ENCODE results near the gene DTX1. TPM values are rescaled to one million over a fixed set of nuclear protein-coding genes. Genes with fewer than 3 reads are reported as not detected.

Gene DTX1
- total RNA-seq, 1 experiment from 2014 or later, result 3.0 TPM

DNA sequence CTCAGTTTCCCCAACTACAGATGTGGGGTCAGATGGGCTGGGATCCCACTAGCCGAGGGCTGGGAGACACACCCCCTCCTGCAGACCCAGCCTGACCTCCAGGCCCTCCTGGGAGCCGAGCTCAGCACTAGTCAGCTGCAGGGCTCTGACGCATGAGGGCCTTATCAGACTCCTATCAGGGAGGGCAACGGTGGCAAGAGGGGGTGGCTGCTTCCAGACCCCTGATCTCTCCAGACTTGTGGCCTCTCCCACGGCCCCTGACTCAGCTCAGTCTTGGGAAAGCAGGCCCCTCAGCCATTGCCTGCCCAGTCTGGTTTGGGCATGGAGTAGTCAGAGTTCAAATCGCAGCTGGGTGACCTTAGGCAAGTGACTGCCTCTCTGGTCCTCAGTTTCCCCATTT lies 76.5 kb downstream of the DTX1 start:
- Histone ChIP-seq H2BK15ac (ENCODE audit: low read depth, low read length) (no peak overlapping the region), H3K79me2 (ENCODE audit: insufficient read depth, low read length) (no peaks in the 10 kb centered on the region), H2BK20ac (ENCODE audit: low read depth, low read length, poor library complexity, severe bottlenecking) (no peak overlapping the region), H4K91ac (ENCODE audit: insufficient read length, low read depth, low read length) (no peak overlapping the region), H3K4me1 (ENCODE audit: insufficient read depth, low read length) (no peaks in the 10 kb centered on the region), H3K9ac (ENCODE audit: extremely low read depth, insufficient read length, low read length) (no peak overlapping the region), H3K27me3 (ENCODE audit: insufficient read depth, low read length) (no peaks in the 10 kb centered on the region), H4K20me1 (ENCODE audit: control insufficient read depth, insufficient read depth, insufficient read length) (no peaks in the 10 kb centered on the region), H4K8ac (replicated peaks; ENCODE audit: insufficient read length, low read depth, low read length) (no peak overlapping the region), H3K18ac (ENCODE audit: insufficient read length, low read depth, low read length) (no peak overlapping the region), H3K4ac (ENCODE audit: low read depth, low read length) (no peak overlapping the region), H3K4me2 (ENCODE audit: insufficient read depth, insufficient read length, low read length) (no peak overlapping the region), H3K23me2 (ENCODE audit: insufficient read length, low read depth, low read length, poor library complexity, severe bottlenecking) (peaks cover 12% of the 10 kb centered on the region), H2BK120ac (ENCODE audit: low read depth, low read length, poor library complexity, severe bottlenecking) (no peak overlapping the region), H3T11ph (ENCODE audit: low read length) (no peak overlapping the region), H3K27ac (ENCODE audit: insufficient read length, low read depth, low read length) (no peak overlapping the region), H2BK12ac (ENCODE audit: insufficient read length, low read depth, low read length) (no peak overlapping the region), H3K56ac (ENCODE audit: insufficient read length, low read depth, low read length) (no peak overlapping the region), H3K14ac (ENCODE audit: insufficient read depth, low read length) (no peak overlapping the region), H2BK5ac (ENCODE audit: insufficient read length, low read length) (no peak overlapping the region), H3K79me1 (ENCODE audit: insufficient read depth, low read depth, low read length, poor library complexity, severe bottlenecking) (no peaks in the 10 kb centered on the region), H2AFZ (ENCODE audit: low read length) (no peak overlapping the region), H2AK5ac (ENCODE audit: insufficient read length, low read length) (no peak overlapping the region), H3K23ac (ENCODE audit: insufficient read length, low read depth, low read length) (no peak overlapping the region), H3K9me3 (ENCODE audit: control insufficient read depth, low read depth, low read length) (no peaks in the 10 kb centered on the region), H4K5ac (ENCODE audit: insufficient read length, low read depth, low read length) (no peak overlapping the region)
- H3K27me3 Mint-ChIP-seq (ENCODE audit: low read depth), result peaks cover 39% of the 10 kb centered on the region
- no peaks in the 10 kb centered on the region for H3K36me3 Mint-ChIP-seq (ENCODE audit: insufficient read depth in 1 of 3, low read depth in 3 of 3)
- peaks cover 12 to 20% of the 10 kb centered on the region in 2 experiments for H3K4me1 Mint-ChIP-seq
- TF ChIP-seq, protein P1, sequence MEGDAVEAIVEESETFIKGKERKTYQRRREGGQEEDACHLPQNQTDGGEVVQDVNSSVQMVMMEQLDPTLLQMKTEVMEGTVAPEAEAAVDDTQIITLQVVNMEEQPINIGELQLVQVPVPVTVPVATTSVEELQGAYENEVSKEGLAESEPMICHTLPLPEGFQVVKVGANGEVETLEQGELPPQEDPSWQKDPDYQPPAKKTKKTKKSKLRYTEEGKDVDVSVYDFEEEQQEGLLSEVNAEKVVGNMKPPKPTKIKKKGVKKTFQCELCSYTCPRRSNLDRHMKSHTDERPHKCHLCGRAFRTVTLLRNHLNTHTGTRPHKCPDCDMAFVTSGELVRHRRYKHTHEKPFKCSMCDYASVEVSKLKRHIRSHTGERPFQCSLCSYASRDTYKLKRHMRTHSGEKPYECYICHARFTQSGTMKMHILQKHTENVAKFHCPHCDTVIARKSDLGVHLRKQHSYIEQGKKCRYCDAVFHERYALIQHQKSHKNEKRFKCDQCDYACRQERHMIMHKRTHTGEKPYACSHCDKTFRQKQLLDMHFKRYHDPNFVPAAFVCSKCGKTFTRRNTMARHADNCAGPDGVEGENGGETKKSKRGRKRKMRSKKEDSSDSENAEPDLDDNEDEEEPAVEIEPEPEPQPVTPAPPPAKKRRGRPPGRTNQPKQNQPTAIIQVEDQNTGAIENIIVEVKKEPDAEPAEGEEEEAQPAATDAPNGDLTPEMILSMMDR (conservative IDR thresholded peaks at IDR 0.05), result no peak
- 0 out of 5 replicates have a peak overlapping the region, but pooled peaks of 1 of the 2 experiments have one; percentile 15 for H3K4me3 Mint-ChIP-seq
- DNase-seq, result no peak
- H3K27ac Mint-ChIP-seq, result no peak overlapping the region
- no CpG with 5 or more reads among the region's 6 CpGs for WGBS (ENCODE audit: extremely low coverage, insufficient read length, low lambda C conversion rate)
- H3K9me3 Mint-ChIP-seq, result peaks cover 0 to 2% of the 10 kb centered on the region in 2 experiments; a peak in 2 of 5 replicates

All from H9 (cell line).